Dermis microvascular lymphatic vessel endothelial cell (primary cell): ENCODE results near the gene BRDT. TPM values are rescaled to one million over a fixed set of nuclear protein-coding genes. Genes with fewer than 3 reads are reported as not detected.

Source experiments
- DNase-seq, 2 donors: peaks; one replicate each; pipeline versions ENCODE4 v3.0.0 to v3.0.0-alpha.2; 2010; ENCODE audit warnings: low read depth in 2 of 2
- total RNA-seq: library from RNA; depleted of rRNA; stranded (reverse); fragments of >200 nt; gene quantifications from 2 replicates; pipeline ENCODE4 v1.2.1, GENCODE V29; 2014

The BRDT gene
- total RNA-seq = not detected in 2 replicates

DNA sequence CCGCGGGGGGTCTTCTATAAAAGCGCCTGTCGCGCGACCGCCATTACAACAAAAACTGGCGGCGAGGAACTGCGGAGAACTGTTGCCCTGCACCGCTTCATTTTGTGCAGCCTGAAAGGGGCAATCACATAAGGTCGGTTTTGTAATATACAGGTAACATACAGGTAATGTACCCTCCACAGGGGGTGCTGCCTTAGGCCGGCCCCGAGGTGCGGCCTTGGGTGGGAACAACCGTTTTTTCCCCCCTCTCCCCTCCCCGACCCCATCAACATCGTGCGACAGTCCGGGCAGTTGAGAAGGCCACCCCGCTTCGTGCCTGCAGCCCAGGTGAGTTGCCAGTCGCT, at the start of gene BRDT:
BRDT (plus strand) TSS at position 46 of the 344 bp plus-strand sequence. CDS start 13,354 bp downstream, outside the sequence.
- DNase-seq = no peak

GRCh38 chr1:91900562-91900961, 48.6 kb upstream of the BRDT start:
- peak in 1 of 2 donors; percentile 30 for DNase-seq

- DNase-seq = no peak
Measured at GRCh38 chr1:91901231-91901630, 48.0 kb upstream of the BRDT start.

GRCh38 chr1:91912266-91912665, 36.9 kb upstream of the BRDT start:
- peak in 1 of 2 donors; percentile 39 for DNase-seq

- peak in 1 of 2 donors; percentile 35 for DNase-seq
Measured at GRCh38 chr1:91913018-91913417, 36.2 kb upstream of the BRDT start.

DNA sequence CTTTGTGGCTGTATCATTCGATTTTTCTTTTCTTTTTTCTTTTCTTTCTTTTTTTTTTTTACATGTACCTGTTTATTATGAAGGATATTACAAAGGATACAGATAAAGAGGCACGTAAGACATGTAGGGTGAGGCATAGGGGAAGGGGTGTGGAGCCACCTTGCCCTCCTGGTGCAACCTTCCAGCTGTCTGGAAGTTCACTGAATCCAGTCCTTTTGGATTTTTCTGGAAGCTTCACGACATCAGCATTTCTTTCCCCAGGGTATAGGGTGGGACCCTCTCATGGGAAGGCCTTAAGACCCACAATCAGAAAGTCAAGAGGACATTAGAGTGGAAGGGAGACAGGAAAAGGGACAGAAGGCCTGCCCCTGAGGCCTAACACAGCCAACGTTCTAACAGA, 33.2 kb upstream of the BRDT start:
- no peak for DNase-seq

GRCh38 chr1:91916811-91917460, 32.3 kb upstream of the BRDT start:
- DNase-seq = no peak

- no peak for DNase-seq
Measured at GRCh38 chr1:91919962-91920361, 29.2 kb upstream of the BRDT start.

GRCh38 chr1:91924146-91924545, 25.1 kb upstream of the BRDT start:
- peak; percentile 34 to 63 for DNase-seq

- no peak for DNase-seq
Measured at GRCh38 chr1:91925644-91926435, 23.4 kb upstream of the BRDT start.

DNA sequence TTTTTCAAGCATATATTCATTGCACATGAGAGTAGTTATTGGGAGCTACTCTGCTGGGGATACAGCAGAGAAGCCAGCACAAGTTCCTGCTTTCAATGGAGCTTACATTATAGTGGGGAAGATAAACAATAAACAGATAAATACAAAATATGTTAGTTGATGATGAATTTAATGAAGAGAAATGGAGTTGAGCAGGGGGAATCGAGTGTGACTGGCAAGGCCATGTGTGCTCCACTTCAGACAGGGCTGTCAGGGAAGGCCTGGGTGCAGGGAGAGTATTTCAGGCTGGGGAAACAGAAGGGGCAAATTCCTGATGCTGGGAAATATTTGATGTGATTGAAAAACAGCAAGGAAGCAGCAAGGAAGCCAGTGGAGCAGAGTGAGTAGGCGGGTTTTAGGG, 21.2 kb upstream of the BRDT start:
- DNase-seq = no peak

DNA sequence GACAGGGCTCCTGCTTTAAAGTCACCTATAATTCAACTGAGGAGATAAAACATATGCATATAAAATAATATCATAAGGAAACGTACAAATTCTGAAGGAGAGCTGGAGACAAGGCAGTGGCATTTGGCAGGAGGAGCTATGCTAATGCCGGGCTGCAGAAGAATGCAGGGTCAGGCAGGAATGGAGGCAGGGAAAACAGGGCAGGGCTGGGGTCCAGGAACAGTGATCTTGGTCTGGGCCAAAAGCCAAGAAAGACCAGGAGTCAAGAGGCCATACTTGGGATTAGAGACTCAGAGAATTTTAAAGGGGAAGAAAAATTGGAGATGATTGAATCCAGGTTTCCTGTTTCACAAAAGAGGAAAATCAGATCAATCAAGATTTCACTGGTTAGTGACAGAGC, 20.0 kb upstream of the BRDT start:
- peak in 1 of 2 donors; percentile 59 for DNase-seq

DNA sequence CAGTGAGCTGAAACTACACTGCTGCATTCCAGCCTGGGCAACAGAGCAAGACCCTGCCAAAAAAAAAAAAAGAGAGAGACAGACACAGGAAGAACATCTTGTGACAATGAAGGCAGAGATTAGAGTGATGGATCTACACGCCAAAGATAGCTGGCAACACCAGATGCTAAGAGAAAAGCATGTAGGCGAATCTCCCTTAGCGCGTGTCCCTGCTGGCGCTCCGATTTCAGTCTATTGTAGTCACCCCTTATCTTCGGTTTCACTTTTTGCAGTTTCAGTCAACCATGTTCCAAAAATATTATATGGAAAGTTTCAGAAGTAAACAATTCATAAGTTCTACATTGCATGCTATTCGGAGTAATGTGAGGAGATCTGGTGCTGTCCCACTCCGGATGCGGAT, 11.6 kb upstream of the BRDT start:
- DNase-seq = no peak

GRCh38 chr1:91940496-91940895, 8.7 kb upstream of the BRDT start:
- no peak for DNase-seq

- DNase-seq = no peak
Measured at GRCh38 chr1:91944087-91944486, 5.1 kb upstream of the BRDT start.

DNA sequence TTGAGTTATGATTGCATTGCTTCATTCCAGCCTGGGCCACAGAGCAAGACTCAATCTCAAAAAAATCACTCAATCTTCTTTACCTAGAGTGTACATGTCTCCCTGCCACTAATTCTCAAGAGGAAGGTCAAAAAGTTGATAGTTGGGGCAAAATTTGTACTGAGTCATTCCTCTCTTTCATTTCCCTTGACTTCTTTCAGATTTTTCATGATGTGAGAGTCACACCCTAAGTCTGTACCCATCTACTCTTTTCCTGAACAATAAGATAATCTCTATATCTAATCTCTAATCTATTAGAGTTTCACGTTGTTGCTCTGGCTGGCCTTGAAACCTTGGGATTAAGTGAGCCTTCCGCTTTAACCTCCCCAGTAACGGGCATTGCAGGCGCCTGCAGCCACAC, 1.1 kb upstream of the BRDT start:
- DNase-seq = no peak

DNA sequence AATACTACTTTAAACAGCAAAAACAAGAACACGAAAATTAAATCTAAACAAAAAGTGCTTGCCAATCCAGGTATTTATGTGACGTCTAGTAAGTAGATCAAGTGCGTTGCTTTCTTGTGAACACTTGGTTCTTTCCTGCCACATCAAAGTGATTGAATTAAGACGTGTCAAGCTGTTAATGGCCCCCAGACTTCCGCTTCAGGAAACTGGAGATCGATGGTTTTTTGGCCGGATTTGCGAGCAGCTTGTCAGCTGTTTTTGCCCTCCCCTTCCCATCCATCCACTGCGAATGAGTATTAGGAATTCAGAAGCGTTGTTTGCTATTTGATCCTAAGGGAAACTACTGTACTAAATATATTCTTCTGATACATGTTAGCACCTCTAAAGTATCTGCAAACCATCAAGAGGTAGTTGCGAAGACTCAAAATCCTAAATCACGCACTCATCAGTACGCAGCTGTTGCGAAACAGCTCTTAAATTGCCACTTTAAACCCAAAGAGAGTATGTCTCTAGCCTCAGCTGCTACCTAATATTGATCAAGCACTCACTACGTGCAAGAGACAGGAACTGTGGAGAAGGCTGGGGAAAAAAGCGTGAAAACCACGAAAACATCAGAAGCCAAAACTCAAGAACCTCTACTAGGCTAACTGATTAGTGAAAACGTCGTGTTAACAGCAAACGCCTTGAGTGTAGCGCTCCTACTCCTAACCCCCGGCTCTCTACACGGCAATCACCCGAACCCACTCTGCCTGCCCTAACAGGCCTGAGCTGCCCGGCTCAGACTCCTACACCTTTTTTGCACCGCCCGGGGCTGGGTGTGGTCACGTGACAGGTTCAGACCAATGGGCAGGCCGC, 473 bp upstream of the BRDT start:
- DNase-seq = no peak

DNA sequence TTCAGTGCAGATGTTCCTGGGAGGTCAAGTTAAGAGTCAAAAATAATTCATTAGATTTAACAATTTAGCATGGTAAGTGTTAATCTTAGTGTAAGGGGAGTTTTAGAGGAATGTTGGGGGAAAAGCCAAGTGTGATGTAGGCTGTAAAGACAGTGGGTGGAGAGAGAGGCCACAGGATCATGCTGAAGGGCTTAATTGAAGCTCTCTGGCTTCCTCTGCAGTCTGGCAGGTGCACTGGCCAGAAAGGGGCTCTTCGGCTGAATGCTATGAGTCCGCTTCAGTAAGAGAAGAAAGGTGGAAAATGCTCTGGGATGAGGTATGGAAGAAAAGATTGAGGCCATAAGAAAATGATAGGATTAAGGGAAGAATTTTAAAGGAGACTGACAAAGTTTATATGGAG, 3.0 kb downstream of the BRDT start:
- no peak for DNase-seq

DNA sequence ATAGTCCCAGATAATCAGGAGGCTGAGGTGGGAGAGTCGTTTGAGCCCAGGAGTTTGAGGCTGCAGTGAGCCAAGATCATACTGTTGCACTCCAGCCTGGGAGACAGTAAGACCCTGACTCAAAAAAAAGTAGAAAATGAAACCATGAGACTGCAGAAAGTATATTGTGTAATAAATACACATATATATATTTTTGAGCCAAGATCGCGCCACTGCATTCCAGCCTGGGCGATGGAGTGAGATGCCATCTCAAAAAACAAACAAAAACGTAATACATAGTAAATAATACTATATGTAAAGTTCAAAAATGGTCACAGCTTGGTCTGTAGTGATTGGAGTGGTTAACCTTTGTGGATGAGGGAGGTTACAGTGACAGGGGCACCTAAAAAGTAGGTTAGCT, 9.7 kb downstream of the BRDT start:
- no peak for DNase-seq

- no peak for DNase-seq
Measured at GRCh38 chr1:91968334-91968733, 19.1 kb downstream of the BRDT start.

DNA sequence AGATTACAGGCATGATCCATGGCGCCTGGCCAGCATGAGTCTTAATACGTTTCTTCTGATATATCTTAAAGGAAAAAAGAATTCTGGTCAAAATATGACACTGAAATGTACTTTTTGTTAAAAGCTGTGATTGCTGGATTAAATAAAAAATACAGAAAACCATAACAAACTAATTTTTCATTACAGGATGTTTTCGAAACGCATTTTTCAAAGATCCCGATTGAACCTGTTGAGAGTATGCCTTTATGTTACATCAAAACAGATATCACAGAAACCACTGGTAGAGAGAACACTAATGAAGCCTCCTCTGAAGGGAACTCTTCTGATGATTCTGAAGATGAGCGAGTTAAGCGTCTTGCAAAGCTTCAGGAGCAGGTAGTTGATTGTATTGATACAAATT, 30.2 kb downstream of the BRDT start:
- no peak for DNase-seq

DNA sequence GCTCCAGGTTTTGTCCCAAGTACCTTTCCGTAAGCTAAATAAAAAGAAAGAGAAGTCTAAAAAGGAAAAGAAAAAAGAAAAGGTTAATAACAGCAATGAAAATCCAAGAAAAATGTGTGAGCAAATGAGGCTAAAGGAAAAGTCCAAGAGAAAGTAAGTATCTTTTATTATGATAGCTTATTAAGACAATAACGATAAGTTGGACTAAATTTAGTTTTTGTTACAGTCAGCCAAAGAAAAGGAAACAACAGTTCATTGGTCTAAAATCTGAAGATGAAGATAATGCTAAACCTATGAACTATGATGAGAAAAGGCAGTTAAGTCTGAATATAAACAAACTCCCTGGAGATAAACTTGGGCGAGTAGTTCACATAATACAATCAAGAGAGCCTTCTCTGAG, 31.5 kb downstream of the BRDT start:
- no peak for DNase-seq
